ENCODE data around the gene ZG16B.

ZG16B gene

DNA sequence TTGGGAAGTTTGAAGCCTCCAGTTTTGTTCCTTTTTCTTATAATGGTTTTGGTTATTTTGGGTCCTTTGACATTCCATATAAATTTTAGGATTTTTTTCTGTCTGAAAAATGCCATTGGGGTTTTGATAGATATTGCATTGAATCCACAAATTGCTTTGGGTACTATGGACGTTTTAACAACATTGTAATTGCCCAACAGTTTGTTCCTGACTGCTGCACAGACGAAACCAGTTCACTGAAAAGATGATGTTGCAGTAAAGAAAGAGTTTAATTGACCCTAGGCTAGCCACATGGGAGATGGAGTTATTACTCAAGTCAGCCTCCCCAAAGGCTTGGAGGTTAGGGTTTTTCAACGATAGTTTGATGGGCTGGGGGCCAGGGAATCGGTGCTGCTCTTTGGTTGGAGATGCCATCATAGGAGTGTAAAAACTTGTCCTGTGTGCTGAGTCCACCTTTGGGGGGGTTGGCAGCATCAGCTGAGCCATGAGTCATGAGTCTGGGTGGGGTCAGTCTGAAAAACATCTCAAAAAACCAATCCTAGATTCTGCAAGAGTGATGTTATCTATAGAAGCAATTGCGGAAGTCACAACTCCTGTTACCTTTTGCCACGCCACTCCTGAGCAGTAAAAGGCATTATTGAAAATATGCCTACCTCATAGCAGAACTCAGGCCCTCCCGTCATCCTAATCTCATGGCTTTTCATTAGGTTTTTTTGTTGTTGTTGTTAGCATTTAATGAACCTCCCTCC, 34.5 kb upstream of the ZG16B start:
- Histone ChIP-seq H3K9me3 (ENCODE audit: control insufficient read depth, insufficient read depth, low read length) (no peaks in the 10 kb centered on the region), H3K4me1 (ENCODE audit: insufficient read depth, low read length) (no peaks in the 10 kb centered on the region), H3K36me3 (ENCODE audit: insufficient read depth, low read length) (no peaks in the 10 kb centered on the region), H3K9ac (ENCODE audit: low read depth, low read length) (no peak overlapping the region)

DNA sequence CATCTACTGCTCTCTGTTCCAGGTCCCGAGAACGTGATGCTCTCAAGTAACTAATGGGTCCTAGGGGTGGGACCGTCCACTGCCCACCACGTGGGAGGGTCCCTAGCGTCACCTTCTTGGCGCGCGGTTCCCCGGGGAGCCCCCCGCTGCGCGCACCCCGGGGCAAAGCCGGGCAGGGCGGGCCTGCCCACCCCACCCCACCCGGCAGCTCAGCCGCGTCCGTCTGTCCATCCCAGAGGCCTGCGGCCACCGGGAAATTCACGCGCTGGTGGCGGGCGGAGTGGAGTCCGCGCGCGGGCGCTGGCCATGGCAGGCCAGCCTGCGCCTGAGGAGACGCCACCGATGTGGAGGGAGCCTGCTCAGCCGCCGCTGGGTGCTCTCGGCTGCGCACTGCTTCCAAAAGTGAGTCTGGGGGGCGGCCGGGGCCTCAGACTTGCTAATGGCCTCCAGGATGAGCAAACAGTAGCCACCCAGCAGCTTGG, 31.3 kb upstream of the ZG16B start:
- peaks cover 4% of the 10 kb centered on the region for H3K9me3 ChIP-seq (ENCODE audit: control insufficient read depth, insufficient read depth, low read length)
- no peaks in the 10 kb centered on the region for H3K4me1 ChIP-seq (ENCODE audit: insufficient read depth, low read length)
- H3K9ac ChIP-seq (ENCODE audit: low read depth, low read length) = no peak overlapping the region
- no peaks in the 10 kb centered on the region for H3K36me3 ChIP-seq (ENCODE audit: insufficient read depth, low read length)

DNA sequence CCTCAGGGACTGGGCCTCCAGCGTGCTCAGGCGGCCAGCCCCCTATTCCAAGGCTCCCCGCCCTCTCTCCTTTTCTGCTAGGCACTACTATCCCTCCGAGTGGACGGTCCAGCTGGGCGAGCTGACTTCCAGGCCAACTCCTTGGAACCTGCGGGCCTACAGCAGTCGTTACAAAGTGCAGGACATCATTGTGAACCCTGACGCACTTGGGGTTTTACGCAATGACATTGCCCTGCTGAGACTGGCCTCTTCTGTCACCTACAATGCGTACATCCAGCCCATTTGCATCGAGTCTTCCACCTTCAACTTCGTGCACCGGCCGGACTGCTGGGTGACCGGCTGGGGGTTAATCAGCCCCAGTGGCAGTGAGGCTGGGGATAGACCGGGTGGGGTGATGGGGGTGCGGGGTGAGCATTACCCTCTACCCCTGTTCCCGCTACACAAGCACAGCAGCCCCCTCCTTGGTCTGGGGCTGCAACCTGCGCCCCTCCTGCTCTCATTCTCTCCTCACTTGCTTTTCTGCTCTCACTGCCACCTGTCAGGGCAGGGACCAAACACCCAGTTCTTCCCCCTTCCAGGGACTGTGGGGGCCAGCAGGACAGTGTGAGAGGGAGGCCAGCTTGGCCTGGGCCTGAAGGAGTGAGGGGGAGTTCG, 30.8 kb upstream of the ZG16B start:
- H3K36me3 ChIP-seq (ENCODE audit: insufficient read depth, low read length) = no peaks in the 10 kb centered on the region
- H3K9me3 ChIP-seq (ENCODE audit: control insufficient read depth, insufficient read depth, low read length) = peaks cover 10% of the 10 kb centered on the region
- H3K4me1 ChIP-seq (ENCODE audit: insufficient read depth, low read length) = no peaks in the 10 kb centered on the region
- no peak overlapping the region for H3K9ac ChIP-seq (ENCODE audit: low read depth, low read length)

DNA sequence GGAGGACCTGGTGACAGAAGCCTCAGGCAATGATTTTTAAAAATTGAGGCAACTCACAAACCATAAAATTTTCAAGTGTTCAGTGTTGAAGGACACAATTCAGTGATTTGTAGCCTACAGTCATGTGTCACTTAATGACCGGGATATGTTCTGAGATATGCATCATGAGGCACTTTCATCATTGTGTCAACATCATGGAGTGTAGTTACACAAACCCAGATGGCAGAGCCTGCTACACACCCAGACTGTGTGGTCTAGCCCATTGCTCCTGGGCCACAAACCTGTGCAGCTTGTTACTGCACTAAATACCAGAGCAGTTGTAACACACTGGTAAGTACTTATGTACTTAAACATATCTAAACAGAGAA, 30.3 kb upstream of the ZG16B start:
- no peak overlapping the region for H3K9ac ChIP-seq (ENCODE audit: low read depth, low read length)
- no peaks in the 10 kb centered on the region for H3K4me1 ChIP-seq (ENCODE audit: insufficient read depth, low read length)
- peaks cover 13% of the 10 kb centered on the region for H3K9me3 ChIP-seq (ENCODE audit: control insufficient read depth, insufficient read depth, low read length)
- H3K36me3 ChIP-seq (ENCODE audit: insufficient read depth, low read length) = no peaks in the 10 kb centered on the region

DNA sequence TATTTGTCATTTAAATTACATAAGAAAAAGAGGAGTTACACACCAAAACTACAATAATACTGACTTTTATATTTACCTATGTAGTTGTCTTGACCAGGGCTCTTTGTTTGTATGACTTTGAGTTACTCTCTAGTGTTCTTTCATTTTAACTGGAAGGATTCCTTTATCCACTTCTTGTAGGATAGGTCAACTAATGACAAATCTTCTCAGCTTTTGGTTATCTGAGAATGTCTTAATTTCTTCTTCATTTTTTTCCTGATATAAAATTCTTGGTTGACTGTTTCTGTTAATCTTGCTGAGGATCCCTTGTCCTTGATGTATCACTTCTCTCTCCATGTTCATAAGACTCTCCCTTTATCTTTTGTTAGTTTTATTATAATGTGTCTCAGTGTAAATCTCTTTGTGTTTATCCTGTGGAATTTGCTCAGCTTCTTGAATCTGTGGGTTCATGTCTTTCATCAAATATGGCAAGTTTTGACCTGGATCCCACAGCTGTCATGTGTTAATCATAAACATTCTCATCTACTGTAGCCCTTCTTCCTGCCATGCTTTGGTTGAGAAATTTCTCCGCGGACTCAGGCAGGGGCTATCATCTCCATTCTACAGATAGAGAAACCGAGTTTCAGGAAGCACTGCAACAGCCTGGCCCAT, 26.4 kb upstream of the ZG16B start:
- peaks cover 19% of the 10 kb centered on the region for H3K9me3 ChIP-seq (ENCODE audit: control insufficient read depth, insufficient read depth, low read length)
- H3K4me1 ChIP-seq (ENCODE audit: insufficient read depth, low read length) = no peaks in the 10 kb centered on the region
- no peak overlapping the region for H3K9ac ChIP-seq (ENCODE audit: low read depth, low read length)
- H3K36me3 ChIP-seq (ENCODE audit: insufficient read depth, low read length) = no peaks in the 10 kb centered on the region

DNA sequence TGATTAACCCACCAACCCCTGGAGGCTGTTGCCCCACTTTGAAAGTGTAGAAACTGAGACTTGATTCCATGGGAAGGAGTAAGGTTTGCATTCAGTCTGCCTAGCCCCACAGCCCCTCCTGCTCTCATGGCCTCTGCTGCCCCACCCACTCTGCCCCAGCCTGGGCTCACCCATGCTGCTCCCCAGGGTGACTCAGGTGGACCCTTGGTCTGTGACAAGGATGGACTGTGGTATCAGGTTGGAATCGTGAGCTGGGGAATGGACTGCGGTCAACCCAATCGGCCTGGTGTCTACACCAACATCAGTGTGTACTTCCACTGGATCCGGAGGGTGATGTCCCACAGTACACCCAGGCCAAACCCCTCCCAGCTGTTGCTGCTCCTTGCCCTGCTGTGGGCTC, 25.4 kb upstream of the ZG16B start:
- Histone ChIP-seq H3K9ac (ENCODE audit: low read depth, low read length) (no peak overlapping the region), H3K9me3 (ENCODE audit: control insufficient read depth, insufficient read depth, low read length) (peaks cover 19% of the 10 kb centered on the region), H3K4me1 (ENCODE audit: insufficient read depth, low read length) (no peaks in the 10 kb centered on the region), H3K36me3 (ENCODE audit: insufficient read depth, low read length) (no peaks in the 10 kb centered on the region)

DNA sequence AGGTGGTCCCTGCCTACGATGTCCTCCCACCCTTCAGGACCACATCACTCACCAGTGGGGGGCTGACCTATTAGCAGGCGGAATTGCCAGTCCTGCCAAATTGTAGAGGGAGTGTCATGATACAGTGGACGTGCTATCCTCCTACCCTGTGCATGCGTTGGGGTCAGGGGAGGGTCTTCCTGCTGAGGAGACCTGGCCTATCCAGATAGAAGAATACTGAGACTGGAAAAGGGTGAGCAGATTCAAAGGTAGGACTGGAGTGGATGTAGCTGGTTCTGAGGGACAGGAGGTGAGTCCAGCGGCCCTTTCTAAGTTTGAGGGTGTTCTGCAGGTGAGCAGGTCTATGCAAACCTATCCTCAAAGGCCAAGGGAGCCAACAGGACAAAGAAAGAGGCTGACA, 23.8 kb upstream of the ZG16B start:
- no peak overlapping the region for H3K9ac ChIP-seq (ENCODE audit: low read depth, low read length)
- no peaks in the 10 kb centered on the region for H3K36me3 ChIP-seq (ENCODE audit: insufficient read depth, low read length)
- H3K4me1 ChIP-seq (ENCODE audit: insufficient read depth, low read length) = no peaks in the 10 kb centered on the region
- peaks cover 19% of the 10 kb centered on the region for H3K9me3 ChIP-seq (ENCODE audit: control insufficient read depth, insufficient read depth, low read length)

DNA sequence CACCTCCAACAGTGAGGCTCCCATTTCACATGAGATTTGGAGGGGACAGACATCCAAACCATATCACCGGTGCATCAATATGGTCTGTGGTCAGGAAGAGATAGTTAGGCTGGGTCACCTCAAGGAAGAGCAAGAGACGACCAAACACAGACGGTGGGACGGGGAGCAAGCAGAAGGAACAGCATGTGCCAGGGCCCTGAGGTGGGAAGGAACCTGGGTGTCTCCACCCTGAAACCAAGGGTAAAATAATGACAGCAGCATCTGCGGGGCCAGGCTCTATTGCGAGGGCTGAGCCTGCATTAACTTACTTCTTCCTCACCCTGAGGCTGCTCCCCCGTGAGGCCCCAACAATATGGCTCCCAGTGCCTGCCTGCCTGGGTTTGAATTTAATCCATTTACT, 21.9 kb upstream of the ZG16B start:
- Histone ChIP-seq H3K9me3 (ENCODE audit: control insufficient read depth, insufficient read depth, low read length) (peaks cover 19% of the 10 kb centered on the region), H3K36me3 (ENCODE audit: insufficient read depth, low read length) (no peaks in the 10 kb centered on the region), H3K4me1 (ENCODE audit: insufficient read depth, low read length) (peaks cover 8% of the 10 kb centered on the region; the same call in 1 of the 2 replicates), H3K9ac (ENCODE audit: low read depth, low read length) (no peak overlapping the region)

DNA sequence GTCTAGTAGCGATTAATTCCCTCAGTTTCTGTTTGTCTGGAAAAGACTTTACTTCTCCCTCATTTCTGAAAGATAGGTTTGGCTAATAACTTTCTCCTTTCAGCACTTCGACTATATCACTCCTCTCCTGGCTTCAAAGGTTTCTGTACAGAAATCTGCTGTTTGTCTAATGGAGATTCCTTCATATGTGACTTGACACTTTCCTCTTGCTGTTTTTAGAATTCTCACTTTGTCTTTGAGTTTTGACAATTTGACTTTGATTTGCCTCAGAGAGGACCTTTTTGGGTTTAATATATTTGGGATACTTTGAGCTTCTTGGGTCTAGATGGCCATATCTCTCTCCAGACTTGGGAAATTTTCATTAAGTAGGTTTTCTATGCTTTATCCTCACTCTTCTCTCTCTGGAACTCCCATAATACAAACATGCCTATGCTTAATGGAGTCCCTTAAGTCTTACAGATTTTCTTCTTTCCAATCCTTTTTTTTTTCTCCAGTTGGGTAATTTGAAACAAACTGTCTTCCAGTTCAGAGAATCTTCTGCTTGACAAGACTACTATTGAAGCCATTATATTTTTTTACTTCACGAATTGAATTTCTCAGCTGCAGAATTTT, 20.8 kb upstream of the ZG16B start:
- Histone ChIP-seq H3K36me3 (ENCODE audit: insufficient read depth, low read length) (no peaks in the 10 kb centered on the region), H3K4me1 (ENCODE audit: insufficient read depth, low read length) (peaks cover 8% of the 10 kb centered on the region; the same call in 1 of the 2 replicates), H3K9me3 (ENCODE audit: control insufficient read depth, insufficient read depth, low read length) (peaks cover 10% of the 10 kb centered on the region), H3K9ac (ENCODE audit: low read depth, low read length) (no peak overlapping the region)

DNA sequence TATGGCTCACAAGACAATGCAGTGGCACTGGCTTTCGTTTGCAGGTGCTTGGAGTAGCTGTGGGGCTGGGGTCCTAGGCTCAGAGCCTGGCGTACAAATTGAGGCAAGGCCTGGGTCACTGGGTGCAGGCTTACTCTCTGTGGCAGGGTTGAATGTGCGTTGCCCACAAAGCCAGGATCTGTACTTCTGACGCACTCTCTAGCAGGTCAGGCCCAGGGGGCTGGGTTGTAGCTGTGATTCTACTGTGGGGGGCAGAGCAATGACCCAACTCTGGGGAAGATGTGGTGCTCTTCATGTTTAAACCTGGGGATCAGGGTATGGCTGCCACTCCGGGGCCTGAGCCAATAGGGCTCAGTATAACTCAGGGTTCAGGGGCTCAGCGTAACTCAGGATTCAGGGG, 19.5 kb upstream of the ZG16B start:
- H3K4me1 ChIP-seq (ENCODE audit: insufficient read depth, low read length) = peaks cover 8% of the 10 kb centered on the region; the same call in 1 of the 2 replicates
- no peaks in the 10 kb centered on the region for H3K9me3 ChIP-seq (ENCODE audit: control insufficient read depth, insufficient read depth, low read length)
- no peak overlapping the region for H3K9ac ChIP-seq (ENCODE audit: low read depth, low read length)
- H3K36me3 ChIP-seq (ENCODE audit: insufficient read depth, low read length) = no peaks in the 10 kb centered on the region

DNA sequence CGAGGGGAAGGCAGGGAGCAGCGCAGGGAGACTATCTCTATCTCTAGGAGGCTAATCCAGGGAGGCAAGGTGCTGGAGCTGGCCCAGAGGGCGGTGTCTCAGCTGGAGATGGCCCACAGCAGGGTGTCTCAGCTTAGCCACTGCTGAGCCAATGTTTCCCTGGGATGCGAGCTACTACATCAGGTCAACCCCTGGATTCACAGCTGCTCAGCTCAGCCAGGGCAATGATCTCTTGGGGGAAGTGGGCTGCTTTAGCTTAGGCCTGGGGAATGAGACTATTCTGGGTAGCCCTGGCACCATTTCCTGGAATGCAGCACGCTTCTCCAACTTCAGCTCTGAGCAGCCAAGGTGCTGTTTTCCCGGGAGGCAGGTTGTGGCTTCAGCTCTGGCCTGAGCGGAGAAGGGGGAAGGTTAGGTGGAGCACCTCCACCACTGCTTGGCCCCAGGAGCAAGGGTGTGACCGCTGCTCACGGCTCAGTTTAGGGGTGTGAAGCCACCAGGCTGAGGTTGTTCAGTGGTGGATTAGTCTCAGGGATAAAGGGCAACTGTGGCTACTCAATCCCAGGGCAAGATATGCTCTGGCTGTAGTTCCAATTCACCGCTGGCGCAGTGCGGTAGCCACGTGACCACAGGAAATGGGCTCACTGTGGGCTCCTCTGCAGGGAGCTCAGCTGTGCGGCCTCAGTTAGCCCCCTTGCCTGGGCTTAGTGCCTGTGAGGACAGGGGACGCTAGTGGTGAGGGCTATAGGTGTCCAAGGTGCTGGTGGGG, 18.2 kb upstream of the ZG16B start:
- Histone ChIP-seq H3K9ac (ENCODE audit: low read depth, low read length) (no peak overlapping the region), H3K9me3 (ENCODE audit: control insufficient read depth, insufficient read depth, low read length) (no peaks in the 10 kb centered on the region), H3K36me3 (ENCODE audit: insufficient read depth, low read length) (no peaks in the 10 kb centered on the region), H3K4me1 (ENCODE audit: insufficient read depth, low read length) (peaks cover 8% of the 10 kb centered on the region; the same call in 1 of the 2 replicates)

DNA sequence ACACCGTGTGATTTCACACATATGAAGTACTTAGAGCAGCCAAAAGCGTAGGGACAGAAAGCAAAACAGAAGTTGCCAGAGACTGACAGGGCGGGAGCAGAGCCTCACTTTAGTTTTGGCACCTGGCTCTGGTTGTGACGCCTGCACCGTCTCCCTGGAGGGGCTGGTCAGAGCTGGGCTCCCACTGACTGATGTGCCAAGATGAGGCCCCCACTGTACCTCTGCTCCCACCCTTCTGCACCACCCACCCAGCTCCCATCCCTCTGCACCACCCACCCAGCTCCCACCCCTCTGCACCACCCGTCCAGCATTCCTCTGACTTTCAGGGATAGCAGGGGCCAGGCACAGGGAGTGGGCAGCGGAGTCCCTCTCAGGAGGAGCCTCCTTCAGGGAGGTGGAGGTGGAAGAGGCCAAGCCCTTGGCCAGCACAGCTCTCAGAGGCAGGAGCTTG, 16.3 kb upstream of the ZG16B start:
- H3K9me3 ChIP-seq (ENCODE audit: control insufficient read depth, insufficient read depth, low read length) = no peaks in the 10 kb centered on the region
- no peak overlapping the region for H3K9ac ChIP-seq (ENCODE audit: low read depth, low read length)
- no peaks in the 10 kb centered on the region for H3K36me3 ChIP-seq (ENCODE audit: insufficient read depth, low read length)
- H3K4me1 ChIP-seq (ENCODE audit: insufficient read depth, low read length) = peaks cover 8% of the 10 kb centered on the region; the same call in 1 of the 2 replicates

DNA sequence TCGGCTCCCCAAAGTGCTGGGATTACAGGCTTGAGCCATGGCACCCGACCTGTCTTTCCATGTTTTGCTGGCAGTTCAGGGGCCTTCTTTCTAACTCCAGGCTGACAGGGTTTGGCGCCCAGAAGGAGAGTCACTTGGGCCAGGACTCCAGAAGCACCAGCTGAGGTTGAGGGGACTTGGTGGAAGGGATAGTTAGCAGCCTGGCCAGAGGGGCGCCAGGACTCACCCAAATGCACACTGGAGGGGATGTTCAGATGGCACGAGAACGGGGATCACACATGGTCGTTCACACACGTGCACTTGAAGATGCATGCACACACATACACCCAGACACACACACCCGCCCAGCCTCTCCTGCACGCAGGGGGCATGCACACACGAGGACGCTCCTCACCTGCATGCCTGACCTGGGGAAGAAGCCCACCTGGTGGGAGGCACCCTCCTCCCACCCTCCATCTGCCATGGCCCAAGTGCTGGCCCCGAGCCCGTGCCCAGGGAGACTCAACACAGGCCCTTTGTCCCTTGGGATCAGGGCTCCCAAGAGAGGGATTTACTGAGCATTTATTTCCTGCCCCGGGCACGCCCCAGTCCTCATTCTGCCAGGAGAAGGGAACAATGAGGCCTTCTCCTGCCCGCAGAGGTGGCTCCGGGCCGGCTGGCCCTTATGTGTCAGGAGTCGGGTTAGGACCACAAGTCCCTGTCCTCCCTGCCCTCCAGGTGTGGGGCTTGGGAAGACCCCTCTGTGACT, 15.4 kb upstream of the ZG16B start:
- Histone ChIP-seq H3K36me3 (ENCODE audit: insufficient read depth, low read length) (no peaks in the 10 kb centered on the region), H3K9me3 (ENCODE audit: control insufficient read depth, insufficient read depth, low read length) (no peaks in the 10 kb centered on the region), H3K9ac (ENCODE audit: low read depth, low read length) (no peak overlapping the region), H3K4me1 (ENCODE audit: insufficient read depth, low read length) (peaks cover 8% of the 10 kb centered on the region; the same call in 1 of the 2 replicates)

All from ES-I3 (cell line).